GM18498 (cell line): ENCODE data around the gene RNF38.
A peak's percentile ranks its signal among the peaks of the same experiment; 100 is the strongest.
"Not testable (repeated sequence)": the region's sequence is repeated elsewhere in the genome, so short reads cannot be mapped to it uniquely, and the experiment has no call there.

Experiments
- ATAC-seq: cut with Tn5 transposase; IDR thresholded peaks from one replicate; pipeline ENCODE4 v1.9.1; 2021; ENCODE audit warnings: mild to moderate bottlenecking, moderate library complexity; ENCODE audit not compliant: unreplicated experiment

Gene RNF38

DNA sequence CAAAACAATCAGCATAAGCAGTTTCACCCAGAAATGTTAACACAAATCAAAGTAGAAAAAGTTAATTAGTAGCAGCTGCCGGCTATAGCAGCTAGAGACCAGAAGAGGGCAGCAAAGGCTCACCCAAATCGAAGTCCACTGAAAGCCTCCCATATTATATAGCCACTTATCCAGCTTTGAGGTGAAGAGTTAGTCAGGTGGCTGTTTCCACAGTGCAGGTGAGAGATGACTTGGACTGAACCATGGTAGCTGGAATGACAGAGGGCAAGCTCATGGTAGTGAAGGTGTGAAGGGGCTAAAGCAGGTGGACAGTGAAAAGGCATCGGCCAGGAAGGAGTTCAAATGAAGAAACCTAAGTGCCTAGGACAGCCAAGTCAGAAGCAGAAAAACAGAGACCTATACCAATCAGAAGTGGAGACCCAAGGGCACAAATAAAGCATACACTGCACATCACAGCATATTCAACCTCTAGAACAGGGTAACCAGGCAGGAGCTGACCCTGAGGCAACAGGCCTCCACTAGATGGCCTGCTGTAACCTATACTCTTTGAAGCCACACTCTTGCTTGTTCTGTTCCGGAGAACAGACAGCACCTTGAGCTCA is 7.2 kb upstream of the RNF38 start:
- ATAC-seq, result peak; percentile 45

DNA sequence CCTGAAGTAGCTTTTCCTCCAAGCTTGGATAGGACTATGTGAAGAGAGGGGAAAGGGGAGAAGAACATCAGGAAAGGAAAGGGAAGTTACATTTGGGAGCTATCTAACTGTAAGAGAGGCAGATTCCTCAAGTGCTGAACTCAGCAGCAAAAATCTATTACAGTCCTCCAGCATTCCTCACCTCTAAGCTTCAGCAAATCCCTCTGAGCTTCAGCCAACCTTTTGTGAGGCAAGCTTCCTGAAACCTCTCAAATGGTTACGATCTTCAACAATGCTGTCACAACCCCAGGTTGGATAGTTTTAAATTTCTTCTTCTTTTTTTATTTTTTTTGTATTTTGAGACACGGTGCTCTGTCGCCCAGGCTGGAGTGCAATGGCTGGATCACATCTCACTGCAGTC is 2.5 kb upstream of the RNF38 start:
- no peak for ATAC-seq

DNA sequence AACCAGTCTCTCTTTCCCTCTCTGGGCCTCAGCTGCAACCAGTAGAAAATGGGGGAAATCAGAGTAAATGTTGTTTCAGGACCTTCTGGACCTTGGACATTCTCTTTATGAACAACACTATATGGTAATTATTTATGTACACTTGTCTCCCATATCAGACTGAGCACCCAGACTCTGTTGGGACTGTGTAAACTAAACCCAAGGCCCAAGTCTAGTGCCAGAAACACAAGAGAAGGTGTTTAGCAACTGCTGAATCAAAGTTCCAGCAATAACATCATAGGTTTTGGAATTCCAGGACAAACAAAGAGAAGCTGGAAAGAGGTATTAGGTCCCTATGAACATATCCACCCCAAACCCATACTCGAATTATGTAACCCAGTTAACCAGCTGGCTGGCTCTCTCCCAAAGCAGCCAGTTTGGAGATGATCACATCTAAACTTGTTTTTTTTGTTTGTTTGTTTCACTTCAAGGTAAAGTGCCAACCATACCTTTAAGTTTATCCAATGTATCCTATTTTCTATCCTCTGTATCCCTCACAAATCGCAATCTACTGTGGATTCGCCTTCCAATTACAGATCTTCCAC is 1.9 kb upstream of the RNF38 start:
- ATAC-seq, result no peak

DNA sequence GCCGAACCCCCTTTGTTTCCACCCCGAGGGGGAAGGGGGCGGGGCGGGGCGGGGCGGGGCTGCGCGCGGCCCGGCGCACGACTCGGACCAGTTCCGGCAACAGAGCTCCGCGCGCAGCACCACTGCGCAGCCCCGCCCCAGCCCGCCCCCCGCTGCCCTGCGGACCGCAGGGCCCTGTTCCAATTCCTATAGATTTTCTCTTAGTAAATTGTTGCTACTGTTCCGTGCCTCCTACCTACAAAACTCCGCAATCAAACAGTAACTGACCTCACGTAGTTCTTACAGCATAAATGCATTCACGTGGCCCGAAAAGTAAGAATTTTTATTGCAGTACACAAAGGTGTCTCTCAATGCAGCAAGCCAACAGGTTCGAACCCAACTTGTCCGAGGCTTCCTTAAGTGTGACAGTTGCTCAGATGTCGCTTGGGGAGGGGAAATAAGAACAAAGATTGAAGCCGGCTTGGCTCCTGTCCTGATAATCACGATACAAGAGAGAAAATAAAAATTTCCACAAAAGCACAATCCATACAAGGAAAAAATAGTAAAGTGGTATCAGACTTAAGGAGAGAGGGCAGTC is 1.2 kb upstream of the RNF38 start:
- peak; percentile 73 for ATAC-seq

DNA sequence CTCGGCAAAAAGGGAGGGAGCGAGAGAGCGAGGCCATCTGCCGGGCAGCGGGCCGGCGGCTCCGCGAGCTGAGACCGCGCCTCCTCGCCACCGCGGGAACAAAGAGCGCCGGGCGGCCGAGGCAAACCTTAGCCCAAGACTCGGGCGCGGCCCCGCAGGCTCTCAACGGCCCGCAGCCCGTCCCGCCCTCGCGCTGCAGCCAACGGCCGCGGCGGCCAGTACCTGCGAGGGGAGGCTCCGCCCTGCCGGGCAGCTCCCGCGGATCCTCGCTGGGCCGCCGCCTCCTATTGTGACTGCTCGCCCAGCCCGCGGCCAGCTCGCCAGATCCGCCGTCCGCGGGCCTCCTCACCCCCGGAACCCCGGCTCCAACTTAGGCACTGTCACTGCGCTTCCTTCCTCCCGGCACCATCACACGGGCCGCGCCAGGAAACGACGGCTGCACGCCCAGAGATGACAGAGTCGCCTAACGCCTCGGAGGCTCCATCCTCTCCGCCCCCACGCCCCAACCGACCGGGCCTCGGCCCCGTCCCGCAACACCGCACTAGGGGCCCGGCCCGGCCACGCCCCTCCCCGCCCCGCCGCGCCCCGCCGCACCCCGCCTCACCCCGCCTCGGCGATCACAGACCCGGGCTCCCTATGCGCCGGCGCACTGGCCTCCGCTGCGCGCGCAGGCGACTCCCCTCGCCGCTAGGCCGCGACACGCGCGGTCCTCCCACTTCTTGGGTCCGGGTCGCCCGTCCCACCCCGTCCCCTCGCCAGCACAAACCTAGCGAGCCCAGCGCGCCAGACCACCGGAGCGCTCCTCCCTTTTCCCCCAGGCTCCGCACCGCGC is 479 bp upstream of the RNF38 start:
- ATAC-seq, result peak; percentile 74

DNA sequence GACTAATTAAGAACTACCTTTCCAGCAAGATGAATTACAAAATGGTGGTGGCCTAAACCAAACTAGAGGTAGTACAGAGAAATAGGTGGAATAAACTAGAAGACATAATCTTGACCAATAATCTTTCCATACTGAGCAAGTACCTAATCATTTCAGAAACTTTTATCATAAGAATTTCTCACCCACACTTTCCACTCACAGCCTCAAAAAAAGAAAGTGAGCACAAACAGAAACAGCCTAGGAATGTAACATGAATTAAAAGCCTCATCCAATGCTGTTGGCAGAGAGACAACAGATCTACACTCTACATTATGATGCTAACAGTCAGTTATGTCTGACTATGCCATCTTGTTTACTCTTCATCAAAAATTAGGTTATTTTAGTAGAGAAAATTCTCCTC is 1.3 kb downstream of the RNF38 start:
- no peak for ATAC-seq

DNA sequence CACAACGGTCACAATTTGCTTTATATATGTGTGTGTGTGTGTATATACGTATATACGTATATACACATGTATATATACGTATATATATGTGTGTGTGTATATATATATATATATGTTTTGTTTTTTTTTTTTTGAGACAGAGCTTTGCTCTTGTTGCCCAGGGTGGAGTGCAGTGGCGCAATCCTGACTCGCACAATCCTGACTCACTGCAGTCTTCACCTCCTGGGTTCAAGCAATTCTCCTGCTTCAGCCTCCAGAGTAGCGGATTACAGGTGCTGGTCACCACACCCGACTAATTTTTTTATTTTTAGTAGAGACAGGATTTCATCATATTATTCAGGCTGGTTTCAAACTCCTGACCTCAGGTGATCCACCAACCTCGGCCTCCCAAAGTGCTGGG is 3.1 kb downstream of the RNF38 start:
- ATAC-seq, result no peak

DNA sequence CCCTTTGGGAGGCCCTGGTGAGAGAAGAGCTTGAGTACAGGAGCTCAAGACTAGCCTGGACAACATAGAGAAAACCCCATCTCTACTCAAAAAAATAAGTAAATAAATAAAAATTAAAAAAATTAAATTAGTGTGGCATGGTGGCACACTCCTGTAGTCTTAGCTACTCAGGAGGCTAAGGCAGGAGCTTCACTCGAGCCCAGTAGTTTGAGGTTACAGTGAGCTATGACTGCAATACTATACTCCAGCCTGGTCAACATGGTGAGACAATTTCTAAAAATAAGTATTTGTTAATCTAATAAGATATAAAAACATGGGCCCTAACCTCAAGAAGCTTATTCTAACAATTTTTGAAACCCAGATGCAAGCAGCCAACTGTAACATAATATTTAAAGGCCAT is 7.6 kb downstream of the RNF38 start:
- no peak for ATAC-seq

DNA sequence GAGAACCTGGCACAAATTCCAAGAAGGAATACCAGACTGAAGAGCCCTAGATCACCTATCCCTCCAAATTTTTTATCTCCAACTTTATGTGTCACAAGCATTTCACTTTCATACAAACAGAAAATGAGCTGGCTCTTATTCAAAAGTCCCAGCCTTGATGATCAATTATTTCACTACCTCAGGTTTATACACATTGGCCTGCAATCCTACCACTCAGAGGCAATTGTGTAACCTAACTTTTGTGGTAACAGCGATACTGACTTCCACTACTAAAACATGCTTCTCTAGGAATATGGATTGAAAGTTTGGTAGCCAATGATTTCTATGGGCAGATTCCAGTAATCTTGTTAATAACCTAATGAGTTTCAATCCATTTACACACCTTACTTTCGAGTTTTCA is 10.5 kb downstream of the RNF38 start:
- ATAC-seq, result no peak

DNA sequence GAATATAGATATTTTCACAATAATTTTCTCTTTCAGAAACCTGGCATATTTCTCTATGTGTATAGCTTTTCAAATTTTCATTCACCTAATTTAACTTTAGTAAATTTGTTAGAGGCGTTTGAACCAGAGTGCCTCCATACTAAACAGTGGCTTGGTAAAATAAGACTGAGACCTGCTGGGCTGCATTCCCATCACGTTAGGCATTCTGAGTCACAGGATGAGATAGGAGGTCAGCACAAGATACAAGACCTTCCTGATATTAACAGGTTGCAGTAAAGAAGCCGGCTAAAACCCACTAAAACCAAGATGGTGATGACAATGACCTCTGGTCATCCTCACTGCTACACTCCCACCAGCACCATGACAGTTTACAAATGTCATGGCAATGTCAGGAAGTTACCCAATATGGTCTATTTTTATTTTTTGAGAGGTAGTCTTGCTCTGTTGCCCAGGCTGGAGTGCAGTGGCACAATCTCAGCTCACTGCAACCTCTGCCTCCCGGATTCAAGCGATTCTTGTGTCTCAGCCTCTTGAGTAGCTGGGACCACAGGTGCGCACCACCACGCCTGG is 13.6 kb downstream of the RNF38 start:
- ATAC-seq, result not testable (repeated sequence)

DNA sequence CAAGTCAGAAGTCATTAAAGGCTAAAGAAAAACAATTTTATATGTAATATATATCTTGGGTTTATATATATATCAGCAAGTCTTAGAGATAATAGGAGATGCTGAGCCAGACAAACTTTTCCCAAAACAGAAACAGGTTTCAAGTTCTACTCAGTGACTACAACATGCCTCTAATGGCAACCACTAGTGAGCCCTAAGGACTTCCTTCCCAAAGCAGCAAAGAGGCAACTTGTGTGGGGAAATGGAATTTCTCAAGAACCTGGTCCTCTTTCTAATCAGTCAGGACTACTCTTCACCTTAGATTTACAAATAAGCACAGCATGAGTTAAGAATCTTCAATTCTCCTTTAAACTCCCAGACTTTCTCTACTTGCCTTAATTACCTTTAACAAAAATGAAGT is 17.6 kb downstream of the RNF38 start:
- ATAC-seq, result no peak

DNA sequence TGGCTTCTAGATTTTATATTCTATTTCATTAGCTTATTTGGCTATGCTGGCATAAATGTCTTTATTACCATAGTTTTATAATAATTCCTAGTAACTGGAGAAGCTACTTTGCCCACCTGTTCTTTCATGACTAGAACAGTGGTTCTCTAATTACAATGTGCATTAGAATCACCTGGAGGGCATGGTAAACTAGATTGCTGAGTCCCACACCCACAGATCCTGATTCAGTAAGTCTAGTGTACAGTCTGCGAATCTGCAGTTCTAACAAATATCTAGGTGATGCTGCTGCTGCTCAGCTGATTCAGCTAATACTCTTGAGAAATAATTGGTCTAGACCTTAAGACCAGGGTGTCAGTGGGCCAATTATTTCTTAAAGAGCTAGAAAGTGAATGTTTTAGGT is 35.5 kb downstream of the RNF38 start:
- no peak for ATAC-seq

DNA sequence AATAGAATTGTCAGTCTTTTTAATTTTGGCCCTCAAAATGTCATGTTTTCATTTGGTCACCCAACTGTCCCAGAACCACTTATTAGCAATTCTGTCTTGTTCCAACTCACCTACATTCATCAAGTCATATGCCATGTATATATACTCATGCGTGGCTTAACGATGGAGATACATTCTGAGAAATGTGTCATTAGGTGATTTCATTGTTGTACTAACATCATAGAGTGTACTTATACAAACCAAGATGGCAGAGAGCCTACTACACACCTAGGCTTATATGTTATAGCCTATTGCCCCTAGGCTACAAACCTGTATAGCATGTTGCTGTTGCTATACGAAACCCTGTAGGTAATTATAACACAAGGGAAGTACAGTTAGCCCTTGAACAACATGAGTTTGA is 36.6 kb downstream of the RNF38 start:
- no peak for ATAC-seq

DNA sequence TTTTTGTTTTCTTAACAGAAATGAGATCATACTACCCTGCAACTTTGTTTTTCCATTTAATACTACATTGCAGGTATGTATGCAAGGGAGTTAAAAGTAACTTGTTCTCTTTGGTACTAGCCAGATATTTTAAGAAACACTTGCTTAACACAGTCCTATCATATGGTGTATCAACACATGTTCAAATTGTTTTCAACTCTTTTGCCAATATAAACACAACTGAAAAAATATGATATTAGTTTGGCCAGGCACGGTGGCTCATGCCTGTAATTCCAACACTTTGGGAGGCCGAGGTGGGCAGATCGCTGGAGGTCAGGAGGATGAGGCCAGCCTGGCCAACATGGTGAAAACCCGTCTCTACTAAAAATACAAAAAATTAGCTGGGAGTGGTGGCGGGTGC is 41.6 kb downstream of the RNF38 start:
- no peak for ATAC-seq

DNA sequence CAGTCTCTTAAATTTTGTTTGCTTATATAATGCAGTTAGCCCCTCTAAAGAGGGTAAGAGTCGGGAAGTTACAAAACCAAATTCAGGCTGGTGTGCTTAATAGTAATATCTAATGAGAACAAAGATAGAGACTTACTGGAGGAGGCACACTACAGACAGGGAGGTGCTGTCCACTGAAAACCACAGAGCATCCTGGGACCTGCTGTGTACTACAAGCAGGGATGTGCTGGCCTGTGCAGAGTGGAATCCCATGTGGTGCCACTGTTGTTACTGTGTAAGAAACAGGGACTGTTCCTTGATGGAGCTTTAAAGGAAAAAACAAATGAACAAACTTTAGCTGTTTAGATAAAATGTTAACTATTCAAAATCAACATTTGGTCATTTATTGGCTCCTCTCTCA is 42.4 kb downstream of the RNF38 start:
- no peak for ATAC-seq

DNA sequence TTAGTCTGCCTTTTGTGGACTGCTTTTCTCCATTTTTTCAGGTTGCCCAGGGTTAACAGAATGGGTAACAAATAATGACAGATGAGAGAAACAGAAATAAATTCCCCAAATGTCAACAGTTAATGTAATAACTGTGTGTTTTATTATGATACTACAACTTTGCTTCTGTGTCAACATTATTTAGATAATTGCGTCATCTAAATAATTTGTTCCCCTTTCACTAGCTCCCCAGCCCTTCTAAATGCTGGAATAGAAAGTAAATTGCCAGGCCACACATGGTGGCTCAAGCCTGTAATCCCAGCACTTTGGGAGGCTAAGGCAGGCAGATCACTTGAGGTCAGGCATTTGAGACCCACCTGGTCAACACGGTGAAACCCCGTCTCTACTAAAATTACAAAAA is 53.5 kb downstream of the RNF38 start:
- no peak for ATAC-seq

DNA sequence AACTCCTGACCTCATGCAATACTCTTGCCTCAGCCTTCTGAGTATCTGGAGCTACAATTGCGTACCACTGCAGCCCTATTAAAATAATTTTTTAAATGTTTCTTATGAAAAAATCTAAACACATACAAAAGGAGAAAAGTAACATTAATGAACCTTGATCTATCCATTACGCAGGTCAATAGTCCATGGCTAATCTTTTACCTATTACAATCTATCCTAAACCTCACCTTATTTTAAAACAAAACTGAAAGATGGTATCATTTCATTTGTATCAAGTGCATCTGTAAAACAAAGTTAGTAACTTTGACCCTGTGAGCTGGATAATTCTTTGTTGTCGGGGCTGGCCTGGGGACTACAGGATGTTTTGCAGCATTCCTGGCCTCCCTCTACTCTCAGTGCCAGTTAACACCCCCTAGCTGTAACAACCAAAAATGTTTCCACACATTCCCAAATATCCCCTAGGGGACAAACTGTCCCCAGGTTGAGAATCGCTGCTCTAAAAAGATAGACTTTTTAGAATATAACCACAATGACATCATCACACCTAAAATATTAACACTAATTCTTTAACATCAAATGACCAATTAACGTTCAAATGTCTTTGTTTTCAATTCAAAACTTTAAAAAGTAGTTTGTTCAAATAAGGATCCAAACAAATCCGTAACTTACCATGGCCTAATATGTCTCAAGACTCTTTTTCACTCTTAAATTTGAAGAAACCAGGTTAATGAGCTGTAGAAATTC is 54.8 kb downstream of the RNF38 start:
- ATAC-seq, result no peak

DNA sequence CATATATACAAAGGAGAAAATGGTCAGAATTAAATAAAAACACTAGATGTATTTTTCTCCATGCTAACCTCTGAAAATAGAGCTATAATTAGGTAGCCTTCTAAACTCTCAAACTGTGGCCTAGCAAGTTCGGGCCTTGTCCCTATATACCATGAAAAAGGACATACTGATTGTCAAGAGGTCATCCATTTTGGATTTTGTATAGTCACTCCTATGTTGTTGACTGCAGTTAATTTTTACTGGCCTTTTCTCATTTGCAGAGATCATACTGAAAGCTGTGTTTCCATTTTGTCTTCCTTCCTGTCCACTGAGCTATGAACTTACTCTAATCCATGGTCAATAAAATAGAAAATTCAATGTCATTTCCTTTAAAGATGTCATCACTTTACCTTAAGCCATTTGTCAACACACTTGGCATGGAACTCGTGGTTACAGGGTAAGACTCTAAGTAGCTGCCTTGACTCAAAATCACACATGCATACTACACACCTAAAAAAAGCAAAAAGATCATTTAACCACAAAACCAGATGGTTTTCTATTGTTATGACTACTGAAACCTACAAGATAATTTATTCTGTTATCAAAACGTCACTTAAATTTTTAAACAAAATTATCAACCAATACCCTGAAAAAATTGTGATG is 58.0 kb downstream of the RNF38 start:
- ATAC-seq, result no peak

DNA sequence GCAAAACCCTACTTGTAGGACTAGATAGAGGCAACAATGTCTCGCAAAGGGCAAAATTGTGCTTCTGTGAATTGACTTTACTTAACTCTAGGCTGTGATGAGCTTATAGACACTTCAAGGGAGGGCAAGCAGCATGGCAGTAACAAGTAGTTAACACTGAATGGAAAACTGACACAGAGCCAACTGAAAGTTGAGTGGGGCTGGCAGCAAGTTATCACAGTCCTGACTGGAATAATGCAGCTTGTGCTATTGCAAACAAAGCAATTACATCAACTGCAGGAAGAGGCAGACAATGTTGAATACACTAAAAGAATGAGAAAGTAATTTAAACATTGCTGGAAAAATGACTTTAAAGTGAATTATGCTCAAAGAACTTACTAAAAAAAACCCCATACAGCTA is 62.2 kb downstream of the RNF38 start:
- ATAC-seq, result no peak

DNA sequence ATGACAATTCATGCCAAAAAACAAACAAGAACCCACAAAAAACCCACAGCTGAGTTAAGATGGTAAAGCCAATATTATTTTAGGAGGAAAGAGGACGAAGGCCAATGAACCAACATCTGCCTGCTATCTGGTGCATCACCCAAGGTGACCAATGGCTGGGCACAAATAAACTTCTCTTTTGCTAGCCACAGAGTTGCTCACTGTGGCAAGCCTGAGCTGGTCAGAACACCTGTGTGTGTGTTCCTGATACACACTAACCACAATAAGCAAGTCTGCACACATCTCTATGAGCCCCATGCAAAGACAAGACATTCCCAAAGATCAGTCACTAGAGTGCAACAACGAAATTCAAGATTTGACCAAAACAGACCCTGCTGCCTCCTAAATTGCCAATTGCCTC is 63.1 kb downstream of the RNF38 start:
- no peak for ATAC-seq
